ENCODE measurements around the gene TMEM255A.
A peak's percentile ranks its signal among the peaks of the same experiment; 100 is the strongest.

Gene TMEM255A

DNA sequence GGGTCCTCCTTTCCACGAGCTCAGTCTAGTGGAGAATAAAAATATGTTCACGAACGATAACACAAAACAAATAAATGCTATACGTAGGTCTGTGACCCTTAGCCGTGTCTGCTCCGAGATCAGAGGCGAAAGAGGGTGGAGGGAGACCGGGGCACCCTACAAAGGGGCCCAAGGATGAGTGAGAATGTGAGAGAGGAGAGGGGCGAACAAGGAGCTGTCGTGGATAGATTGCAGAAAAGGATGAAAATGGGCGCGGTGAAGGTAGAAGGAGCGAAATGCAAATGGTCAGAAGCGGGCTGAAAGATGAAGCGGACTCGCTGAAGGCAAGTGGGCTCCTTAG is 66.9 kb downstream of the TMEM255A start:
- no peaks in the 10 kb centered on the region for H3K4me1 ChIP-seq (ENCODE audit: insufficient read depth, poor library complexity, severe bottlenecking)
- DNase-seq (ENCODE audit: low spot score) (no peak), ATAC-seq (ENCODE audit: low read depth) (peak; percentile 40; the same call in 2 of the 3 replicates)
- H3K4me3 ChIP-seq (ENCODE audit: severe bottlenecking), result peak overlapping the region; percentile 95
- no peaks in the 10 kb centered on the region for H3K36me3 ChIP-seq (ENCODE audit: low read depth)
- H3K27me3 ChIP-seq (ENCODE audit: insufficient read depth, poor library complexity, severe bottlenecking), result no peaks in the 10 kb centered on the region
- H3K9me3 ChIP-seq (ENCODE audit: severe bottlenecking), result no peaks in the 10 kb centered on the region
- peak overlapping the region; percentile 67 for H3K27ac ChIP-seq (ENCODE audit: poor library complexity, severe bottlenecking)
- no peak for TF ChIP-seq CTCF (IDR thresholded peaks at IDR 0.05; ENCODE audit: poor library complexity, severe bottlenecking)

DNA sequence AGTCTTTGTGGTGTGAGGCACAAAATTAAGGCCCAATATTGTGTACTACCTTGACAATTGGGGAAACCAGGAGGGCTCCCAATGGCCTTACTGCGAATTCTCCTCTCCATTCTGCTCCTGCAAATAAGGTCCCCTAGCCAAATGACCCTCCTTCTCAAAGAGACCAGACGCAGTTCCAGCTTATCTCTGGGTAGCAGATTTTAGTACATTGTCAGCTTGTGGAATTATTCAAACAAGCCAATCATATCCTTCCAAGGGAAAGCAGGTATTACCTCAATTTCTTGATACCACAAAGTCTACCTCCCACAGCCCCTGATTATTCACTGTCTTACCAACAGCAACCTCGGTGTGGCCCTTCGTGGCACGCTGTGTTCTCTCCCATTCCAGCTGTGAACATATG is 68.4 kb downstream of the TMEM255A start:
- no peaks in the 10 kb centered on the region for H3K4me1 ChIP-seq (ENCODE audit: insufficient read depth, poor library complexity, severe bottlenecking)
- H3K27me3 ChIP-seq (ENCODE audit: insufficient read depth, poor library complexity, severe bottlenecking), result no peaks in the 10 kb centered on the region
- no peak overlapping the region for H3K27ac ChIP-seq (ENCODE audit: poor library complexity, severe bottlenecking)
- ATAC-seq (ENCODE audit: low read depth) (no peak), DNase-seq (ENCODE audit: low spot score) (no peak)
- no peaks in the 10 kb centered on the region for H3K36me3 ChIP-seq (ENCODE audit: low read depth)
- H3K9me3 ChIP-seq (ENCODE audit: severe bottlenecking), result no peaks in the 10 kb centered on the region
- H3K4me3 ChIP-seq (ENCODE audit: severe bottlenecking), result no peak overlapping the region
- no peak for TF ChIP-seq CTCF (IDR thresholded peaks at IDR 0.05; ENCODE audit: poor library complexity, severe bottlenecking)

GRCh38 chrX:120238933-120239332 is 72.3 kb downstream of the TMEM255A start:
- Histone ChIP-seq H3K9me3 (ENCODE audit: severe bottlenecking) (no peaks in the 10 kb centered on the region), H3K27me3 (ENCODE audit: insufficient read depth, poor library complexity, severe bottlenecking) (no peaks in the 10 kb centered on the region), H3K36me3 (ENCODE audit: low read depth) (no peaks in the 10 kb centered on the region), H3K27ac (ENCODE audit: poor library complexity, severe bottlenecking) (no peak overlapping the region), H3K4me1 (ENCODE audit: insufficient read depth, poor library complexity, severe bottlenecking) (no peaks in the 10 kb centered on the region), H3K4me3 (ENCODE audit: severe bottlenecking) (no peak overlapping the region)
- DNase-seq (ENCODE audit: low spot score) (no peak), ATAC-seq (ENCODE audit: low read depth) (no peak)
- no peak for TF ChIP-seq CTCF (IDR thresholded peaks at IDR 0.05; ENCODE audit: poor library complexity, severe bottlenecking)

GRCh38 chrX:120236687-120237479 is 74.4 kb downstream of the TMEM255A start:
- no peak for TF ChIP-seq CTCF (IDR thresholded peaks at IDR 0.05; ENCODE audit: poor library complexity, severe bottlenecking)
- Histone ChIP-seq H3K27ac (ENCODE audit: poor library complexity, severe bottlenecking) (no peak overlapping the region), H3K9me3 (ENCODE audit: severe bottlenecking) (no peaks in the 10 kb centered on the region), H3K4me1 (ENCODE audit: insufficient read depth, poor library complexity, severe bottlenecking) (no peaks in the 10 kb centered on the region), H3K27me3 (ENCODE audit: insufficient read depth, poor library complexity, severe bottlenecking) (no peaks in the 10 kb centered on the region), H3K36me3 (ENCODE audit: low read depth) (no peaks in the 10 kb centered on the region), H3K4me3 (ENCODE audit: severe bottlenecking) (no peak overlapping the region)
- DNase-seq (ENCODE audit: low spot score), result no peak
- no peak for ATAC-seq (ENCODE audit: low read depth)

- ATAC-seq (ENCODE audit: low read depth) (no peak), DNase-seq (ENCODE audit: low spot score) (no peak)
- no peaks in the 10 kb centered on the region for H3K36me3 ChIP-seq (ENCODE audit: low read depth)
- no peak for TF ChIP-seq CTCF (IDR thresholded peaks at IDR 0.05; ENCODE audit: poor library complexity, severe bottlenecking)
- no peak overlapping the region for H3K4me3 ChIP-seq (ENCODE audit: severe bottlenecking)
- no peaks in the 10 kb centered on the region for H3K27me3 ChIP-seq (ENCODE audit: insufficient read depth, poor library complexity, severe bottlenecking)
- H3K9me3 ChIP-seq (ENCODE audit: severe bottlenecking), result no peaks in the 10 kb centered on the region
- no peaks in the 10 kb centered on the region for H3K4me1 ChIP-seq (ENCODE audit: insufficient read depth, poor library complexity, severe bottlenecking)
- H3K27ac ChIP-seq (ENCODE audit: poor library complexity, severe bottlenecking), result no peak overlapping the region
Measured at GRCh38 chrX:120235284-120235683, 76.0 kb downstream of the TMEM255A start.
